SK-N-SH treated with all-trans-retinoic acid at 6 μM for 48 hours (cell line): ENCODE data around the gene DDX31.

Source experiments
- BACH2 ChIP-seq: fragments of 250-450 bp; sonication (Bioruptor Pico); IDR thresholded peaks from 2 replicates; pipeline ENCODE4 v1.9.0; 2021; ENCODE audit warnings: mild to moderate bottlenecking, borderline replicate concordance
- CREB5 ChIP-seq: fragments of 250-450 bp; sonication (Bioruptor Pico); IDR thresholded peaks from 2 replicates; pipeline ENCODE4 v1.5.1; 2020; ENCODE audit warnings: low read depth, mild to moderate bottlenecking, moderate library complexity
- ESRRG ChIP-seq: fragments of 250-450 bp; sonication (Bioruptor Pico); IDR thresholded peaks from 2 replicates; pipeline ENCODE4 v1.6.1; 2021; ENCODE audit warnings: mild to moderate bottlenecking
- GLIS3 ChIP-seq: fragments of 250-450 bp; sonication (Bioruptor Pico); IDR thresholded peaks from 2 replicates; pipeline ENCODE4 v1.5.0; 2020; ENCODE audit warnings: mild to moderate bottlenecking, moderate library complexity
- OSR1 ChIP-seq: fragments of 250-450 bp; sonication (Bioruptor Pico); IDR thresholded peaks from 2 replicates; pipeline ENCODE4 v1.8.0; 2022; ENCODE audit warnings: moderate library complexity, mild to moderate bottlenecking, inconsistent platforms
- PATZ1 ChIP-seq: fragments of 250-450 bp; sonication (Bioruptor Pico); IDR thresholded peaks from 2 replicates; pipeline ENCODE4 v1.8.0; 2020; ENCODE audit warnings: mild to moderate bottlenecking, moderate library complexity, borderline replicate concordance
- POU6F1 ChIP-seq: fragments of 250-450 bp; sonication (Bioruptor Pico); IDR thresholded peaks from 2 replicates; pipeline ENCODE4 v1.8.0; 2021; ENCODE audit warnings: low read depth, mild to moderate bottlenecking, moderate library complexity, borderline replicate concordance
- TOX ChIP-seq: fragments of 250-450 bp; sonication (Bioruptor Pico); IDR thresholded peaks from 2 replicates; pipeline ENCODE4 v1.8.0; 2021; ENCODE audit warnings: mild to moderate bottlenecking, moderate library complexity, borderline replicate concordance
- ZFP30 ChIP-seq: fragments of 450-650 bp; formaldehyde crosslinking; IDR thresholded peaks from 2 replicates; pipeline ENCODE4 v1.5.0; 2022; ENCODE audit warnings: mild to moderate bottlenecking, moderate library complexity

- TF ChIP-seq GLIS3 (no peak), PATZ1 (CRISPR knock-in tag) (no peak), ESRRG (CRISPR knock-in tag) (no peak), BACH2 (CRISPR knock-in tag) (no peak), ZFP30 (CRISPR knock-in tag) (no peak), POU6F1 (CRISPR knock-in tag) (no peak), TOX (CRISPR knock-in tag) (no peak), OSR1 (CRISPR knock-in tag) (no peak), CREB5 (CRISPR knock-in tag) (no peak)
Observed at GRCh38 chr9:132656299-132656698, 13.5 kb downstream of the DDX31 start.
